HG02642 (cell line): ENCODE results near the gene MX1.

Experiments used
- ATAC-seq: cut with Tn5 transposase; IDR thresholded peaks from one replicate; pipeline ENCODE4 v1.9.1; 2021; ENCODE audit warnings: mild to moderate bottlenecking; ENCODE audit not compliant: unreplicated experiment, poor library complexity

MX1 gene

DNA sequence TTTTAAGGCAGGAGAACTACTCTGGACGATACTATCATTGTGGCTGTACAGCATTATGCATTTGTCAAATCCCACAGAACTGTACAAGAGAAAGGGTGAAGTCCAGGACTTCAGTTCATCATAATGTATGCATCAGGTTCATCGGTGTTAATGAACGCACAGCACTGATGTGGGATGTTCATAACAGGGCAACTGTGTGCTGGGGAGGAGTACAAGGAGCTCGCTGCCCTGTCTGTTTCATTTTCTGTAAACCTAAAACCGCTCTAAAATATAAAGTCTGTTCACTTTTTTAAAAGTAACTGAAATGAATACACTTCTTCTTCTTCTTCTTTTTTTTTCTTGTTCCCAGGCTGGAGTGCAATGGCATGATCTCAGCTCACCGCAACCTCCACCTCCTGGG is 56.9 kb downstream of the MX1 start:
- no peak for ATAC-seq

DNA sequence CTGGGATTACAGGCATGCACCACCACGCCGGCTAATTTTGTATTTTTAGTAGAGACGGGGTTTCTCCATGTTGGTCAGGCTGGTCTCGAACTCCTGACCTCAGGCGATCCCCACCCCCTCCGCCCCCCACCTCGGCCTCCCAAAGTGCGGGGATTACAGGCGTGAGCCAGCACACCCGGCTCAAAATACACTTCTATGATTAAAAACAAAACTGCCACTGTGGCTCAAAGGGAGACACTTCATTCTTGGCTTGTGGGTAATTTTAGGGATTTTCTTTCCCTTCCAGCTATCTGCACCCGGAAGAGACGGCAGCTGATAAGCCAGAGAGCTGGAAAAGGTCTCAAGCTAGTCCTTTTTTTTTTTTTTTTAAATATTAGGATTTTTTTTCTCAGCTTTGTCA is 57.4 kb downstream of the MX1 start:
- ATAC-seq: no peak

DNA sequence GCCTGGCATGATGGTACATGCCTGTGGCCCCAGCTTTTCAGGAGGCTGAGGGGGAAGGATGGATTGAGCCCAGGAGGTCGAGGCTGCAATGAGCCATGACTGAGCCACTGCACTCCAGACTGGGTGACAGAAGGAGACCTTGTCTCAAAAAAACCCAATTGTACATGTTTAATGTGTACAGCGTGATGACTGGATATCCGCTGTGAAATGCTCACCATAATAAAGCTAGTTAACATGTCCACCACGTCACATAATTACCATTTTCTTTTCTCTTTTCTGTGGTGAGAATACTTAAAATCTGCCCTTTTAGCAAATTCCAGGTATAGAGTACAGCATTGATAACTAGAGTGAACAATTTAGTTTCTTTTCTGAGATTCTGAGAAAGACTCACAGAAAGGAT is 57.9 kb downstream of the MX1 start:
- ATAC-seq: no peak

DNA sequence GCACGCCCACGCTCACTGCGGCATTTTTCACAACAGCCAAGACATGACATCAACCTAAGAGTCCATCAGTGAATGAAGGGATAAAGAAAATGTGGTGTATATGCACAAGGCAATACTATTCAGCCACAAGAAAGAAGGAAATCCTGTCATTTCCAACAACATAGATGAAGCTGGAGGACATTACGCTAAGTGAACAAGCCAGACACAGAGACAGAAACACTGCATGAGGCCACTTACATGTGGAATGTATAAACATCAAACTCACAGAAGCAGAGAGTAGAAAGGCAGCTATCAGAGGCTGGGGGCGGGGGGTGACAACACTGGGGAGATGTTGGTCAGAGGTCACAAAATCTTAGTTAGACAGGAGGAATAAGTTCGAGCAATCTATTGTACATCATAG is 61.0 kb downstream of the MX1 start:
- no peak for ATAC-seq

DNA sequence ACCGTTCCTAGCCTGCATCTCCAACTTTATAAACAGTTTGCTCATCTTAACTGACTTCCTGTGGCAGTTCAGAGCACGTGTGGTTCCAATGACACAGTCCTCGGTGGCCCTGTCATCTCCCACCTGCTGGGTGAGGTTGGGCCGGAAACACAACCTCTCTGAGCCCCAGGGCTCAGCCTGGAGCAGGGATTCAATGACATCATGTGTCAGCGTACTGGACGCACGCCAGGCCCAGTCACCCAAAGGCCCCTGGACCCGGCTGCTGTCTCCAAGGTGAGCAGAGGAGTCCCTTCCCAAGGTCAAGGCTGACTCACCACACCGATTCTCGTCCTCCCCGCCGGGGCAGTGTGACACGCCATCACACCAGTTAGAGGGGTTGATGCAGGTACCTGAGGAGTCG is 62.0 kb downstream of the MX1 start:
- no peak for ATAC-seq

DNA sequence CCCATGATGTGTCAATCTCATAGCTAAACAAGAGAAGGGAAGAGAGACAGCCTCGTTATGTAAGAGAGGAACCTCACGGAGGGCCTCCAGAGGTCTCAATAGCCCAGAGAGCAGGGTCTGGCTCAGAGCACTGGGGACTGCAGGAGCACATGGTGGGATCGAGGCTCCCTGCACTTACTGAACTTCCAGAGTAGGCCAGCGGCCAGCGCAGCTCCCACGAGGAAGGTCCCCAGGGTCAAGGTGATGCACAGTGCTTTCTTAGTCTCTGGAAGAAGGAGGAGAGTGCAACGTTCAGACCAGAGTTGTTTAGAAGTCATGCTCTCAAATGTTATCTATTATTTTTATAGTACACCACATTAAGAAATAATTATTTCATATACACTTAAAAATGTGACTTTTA is 63.3 kb downstream of the MX1 start:
- ATAC-seq: no peak

DNA sequence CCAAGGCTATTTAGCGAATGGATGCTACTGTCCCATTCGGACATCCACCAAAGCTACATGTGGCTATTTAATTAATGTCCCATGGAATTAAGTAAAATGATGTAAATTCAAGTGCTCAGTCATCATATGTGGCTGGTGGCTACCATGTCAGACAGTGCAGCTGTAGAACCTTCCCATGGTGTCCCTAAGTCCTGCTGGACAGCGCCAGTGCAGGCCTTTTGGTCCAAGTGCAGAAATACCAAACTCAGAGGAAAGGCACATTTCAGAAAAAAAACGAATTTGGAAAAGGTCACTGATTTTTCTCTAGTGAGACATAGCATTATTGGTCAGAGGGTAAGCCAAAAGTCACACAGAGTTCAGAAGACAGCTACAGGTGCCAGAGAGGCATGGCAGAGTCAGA is 64.3 kb downstream of the MX1 start:
- ATAC-seq: no peak

DNA sequence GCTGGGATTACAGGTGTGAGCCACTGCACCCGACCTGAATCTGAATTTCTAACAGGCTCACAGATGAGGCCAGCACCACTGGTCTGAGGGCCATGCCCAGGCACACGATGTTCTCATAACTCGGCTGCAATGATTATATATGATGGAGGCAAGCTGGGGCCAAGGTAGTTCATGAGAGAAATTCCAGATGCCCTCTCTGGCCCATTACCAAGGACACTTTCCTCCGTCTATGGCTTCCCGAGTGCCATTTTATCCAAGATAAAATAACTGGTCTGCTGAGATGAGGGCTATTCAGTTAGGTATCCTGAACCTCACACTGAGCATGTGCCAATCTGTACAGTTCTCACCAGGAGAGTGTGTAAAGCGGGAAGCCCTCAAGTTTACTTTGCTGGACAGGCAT is 65.4 kb downstream of the MX1 start:
- ATAC-seq: no peak

DNA sequence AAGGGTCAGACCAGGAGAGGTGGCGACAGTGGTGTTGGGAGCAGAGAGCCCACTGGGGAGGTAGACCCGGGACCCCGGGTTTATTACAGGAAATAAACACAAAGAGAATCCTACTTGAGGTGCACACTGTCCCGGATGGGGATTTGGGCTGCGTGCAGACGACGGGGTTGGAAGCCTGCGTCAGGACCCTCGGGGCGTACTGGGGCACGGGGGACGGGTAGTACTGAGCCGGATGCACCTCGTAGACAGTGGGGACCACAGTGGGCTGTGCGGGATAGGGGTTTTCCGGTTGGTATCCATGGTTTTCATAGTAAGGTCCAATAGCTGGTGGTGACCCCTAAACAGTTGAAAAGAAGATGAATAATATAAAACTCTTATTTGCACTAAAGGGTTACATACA is 68.2 kb downstream of the MX1 start:
- no peak for ATAC-seq

DNA sequence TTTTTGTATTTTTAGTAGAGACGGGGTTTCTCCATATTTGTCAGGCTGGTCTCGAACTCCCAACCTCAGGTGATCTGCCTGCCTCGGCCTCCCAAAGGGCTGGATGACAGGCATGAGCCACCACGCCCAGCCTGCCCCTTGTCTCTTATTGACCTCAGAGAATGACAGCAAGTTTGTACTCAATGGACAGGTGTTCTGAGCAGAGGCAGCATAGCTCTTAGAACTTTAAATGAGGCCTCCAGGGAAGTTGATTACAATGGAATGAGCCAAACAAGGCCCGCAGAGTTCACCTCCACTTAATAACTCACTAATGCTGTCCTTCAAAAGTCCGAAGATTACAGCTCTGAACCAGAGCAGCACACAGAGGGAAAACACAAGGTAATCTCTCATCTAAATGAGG is 71.0 kb downstream of the MX1 start:
- ATAC-seq: no peak

DNA sequence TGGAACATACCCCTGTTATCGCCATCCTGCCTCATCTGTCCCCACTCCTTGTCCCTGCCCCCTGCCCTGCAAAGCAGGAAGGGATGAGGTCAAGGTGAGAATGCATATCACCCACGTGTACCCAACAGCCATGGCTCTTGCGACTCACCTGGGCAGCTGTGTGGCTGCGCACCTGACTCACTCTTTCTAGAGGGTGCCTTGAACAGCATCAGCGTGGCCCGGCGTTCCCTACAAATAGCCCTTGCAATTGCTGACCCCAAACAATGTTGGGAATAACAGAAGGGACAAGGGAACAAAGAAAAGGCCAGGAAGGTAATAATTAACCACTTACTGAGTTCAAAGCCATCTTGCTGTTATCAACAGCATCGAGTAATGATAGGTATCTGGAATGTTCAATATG is 71.7 kb downstream of the MX1 start:
- no peak for ATAC-seq

DNA sequence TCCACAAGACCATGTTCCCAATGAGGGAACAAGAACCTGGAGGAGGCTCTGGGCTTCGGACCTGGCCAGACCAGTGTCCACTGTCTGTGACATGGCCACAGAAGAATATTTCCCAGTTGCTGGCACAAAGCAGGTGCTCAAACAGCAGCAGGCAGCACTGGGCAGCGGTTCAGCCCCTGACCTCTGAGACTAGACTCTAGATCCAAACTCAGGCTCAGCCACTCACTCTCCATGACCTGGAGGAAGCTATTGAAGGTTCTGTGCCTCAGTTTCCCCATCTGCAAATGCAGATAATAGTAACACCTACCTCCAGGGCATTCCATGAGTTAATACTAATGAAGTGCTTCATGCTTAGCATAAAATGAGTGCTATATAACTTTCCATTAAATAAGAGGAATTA is 73.9 kb downstream of the MX1 start:
- ATAC-seq: no peak

DNA sequence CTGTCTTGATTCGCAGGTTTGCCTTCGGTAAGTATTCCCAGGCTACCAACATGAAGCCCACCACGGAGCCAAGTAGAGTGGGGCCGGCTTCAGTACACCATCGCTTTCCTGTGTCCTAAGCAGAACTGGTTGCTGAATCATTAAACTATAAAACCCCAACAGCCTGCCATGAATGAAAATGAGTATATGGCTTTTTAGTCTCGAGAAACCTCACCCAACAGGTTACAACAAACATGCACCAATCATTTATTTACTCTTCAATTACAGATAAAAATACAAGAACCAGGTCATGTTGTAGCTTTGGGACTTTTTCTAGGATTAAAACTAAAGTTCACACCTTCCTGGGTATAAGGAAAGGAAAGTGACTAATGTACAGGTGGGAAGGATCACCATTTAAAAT is 74.3 kb downstream of the MX1 start:
- no peak for ATAC-seq

DNA sequence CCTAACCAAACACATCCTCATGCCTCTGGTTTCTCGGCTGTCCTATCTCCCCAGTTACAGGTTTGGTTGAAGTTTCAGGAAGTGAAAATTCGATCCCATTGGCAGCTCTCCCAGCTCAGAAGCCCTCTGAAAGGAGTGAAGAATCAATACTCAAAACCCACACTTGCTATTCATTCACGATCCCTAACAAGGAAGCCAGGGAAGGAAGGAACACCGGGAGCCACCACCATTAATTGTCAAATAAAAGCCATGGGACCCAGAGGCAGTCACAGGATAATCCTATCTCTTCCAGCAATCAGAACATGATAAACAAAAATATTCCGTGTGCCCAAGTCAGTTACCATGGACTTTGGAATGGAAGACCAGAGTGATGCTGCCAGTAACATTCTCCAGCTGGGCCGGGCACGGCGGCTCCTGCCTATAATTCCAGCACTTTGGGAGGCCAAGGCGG is 74.9 kb downstream of the MX1 start:
- no peak for ATAC-seq

DNA sequence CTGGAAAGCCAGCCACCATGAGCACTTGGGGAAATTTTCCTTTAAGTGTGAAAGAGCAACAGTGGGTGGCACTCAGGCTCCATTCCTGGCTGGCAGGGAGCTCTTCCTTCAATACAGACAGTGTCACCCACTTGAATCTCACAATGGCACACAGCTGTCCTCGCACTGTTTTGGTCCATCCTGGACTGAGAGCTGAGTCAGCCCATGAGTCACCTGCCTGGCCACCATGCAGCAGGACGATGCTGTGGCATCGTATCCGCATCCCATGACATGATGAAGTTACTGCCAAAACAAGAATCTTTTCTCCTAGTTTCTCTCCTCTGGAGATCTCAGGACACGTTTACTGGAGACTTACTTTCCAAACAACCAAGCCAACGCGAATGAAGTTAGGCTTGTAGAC is 75.9 kb downstream of the MX1 start:
- no peak for ATAC-seq

DNA sequence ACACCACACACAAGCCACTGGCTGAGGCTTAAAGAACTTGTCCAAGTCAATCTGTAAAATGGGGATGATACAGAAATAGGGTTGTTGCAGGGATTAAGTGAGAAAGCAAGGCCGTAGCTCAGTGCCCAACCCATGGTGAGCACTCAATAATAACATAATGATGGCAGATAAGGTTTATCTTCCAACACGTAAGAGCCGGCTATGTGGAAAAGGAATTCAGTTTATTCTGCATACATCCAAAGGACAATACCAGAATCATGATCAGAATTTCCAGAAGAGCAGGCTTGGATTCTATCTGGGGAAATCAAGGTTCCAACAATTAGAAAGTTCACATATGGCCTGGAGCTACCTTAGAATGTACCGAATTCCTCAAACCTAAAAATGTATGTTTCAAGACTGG is 77.3 kb downstream of the MX1 start:
- ATAC-seq: no peak

DNA sequence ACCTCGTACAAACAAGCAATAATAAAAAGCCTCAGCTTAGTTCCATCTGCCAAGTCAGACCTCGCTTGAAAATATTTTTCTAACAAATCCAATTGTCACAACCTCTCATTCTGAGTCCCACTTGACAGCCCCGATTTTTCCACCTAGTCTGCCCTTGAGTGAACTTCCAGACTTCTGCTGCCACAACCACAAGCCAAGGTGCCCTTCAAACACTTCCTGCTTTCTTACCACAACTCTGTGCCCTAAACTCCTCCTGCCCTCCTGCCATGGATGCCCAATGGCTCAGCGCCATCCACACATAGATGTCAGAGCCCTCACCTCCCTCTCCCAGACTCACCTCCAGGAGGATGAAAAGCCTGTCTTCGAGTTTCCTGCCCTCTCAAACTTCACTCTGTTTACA is 78.0 kb downstream of the MX1 start:
- no peak for ATAC-seq

DNA sequence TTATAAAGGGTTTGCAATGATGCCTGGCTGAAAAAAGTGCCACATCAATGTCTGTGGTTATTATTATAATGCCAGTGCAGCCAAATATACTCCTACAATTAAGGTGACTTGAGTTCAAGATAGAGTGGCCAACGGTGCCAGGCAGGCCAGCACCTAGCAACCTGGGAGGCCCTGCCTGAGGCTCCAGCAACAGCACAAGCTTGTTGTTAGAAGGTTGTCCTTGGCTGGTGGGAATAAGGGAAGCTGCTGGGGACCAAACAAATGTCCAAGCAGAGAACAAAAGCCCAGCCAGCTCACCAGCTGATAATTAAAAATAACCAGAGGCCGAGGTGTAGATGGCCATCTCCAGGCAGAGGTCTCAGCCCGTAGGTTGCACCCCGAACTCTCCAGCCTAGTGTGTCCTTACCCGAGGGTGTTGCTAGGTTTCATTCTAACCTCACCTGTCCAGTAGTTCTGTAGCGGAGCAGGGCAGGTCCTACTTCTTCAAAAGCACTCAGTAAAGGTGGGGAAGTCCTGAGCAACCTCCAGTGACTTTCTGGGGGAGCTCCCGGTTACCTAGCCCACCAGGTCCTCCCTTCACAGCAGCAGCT is 80.1 kb downstream of the MX1 start:
- no peak for ATAC-seq

DNA sequence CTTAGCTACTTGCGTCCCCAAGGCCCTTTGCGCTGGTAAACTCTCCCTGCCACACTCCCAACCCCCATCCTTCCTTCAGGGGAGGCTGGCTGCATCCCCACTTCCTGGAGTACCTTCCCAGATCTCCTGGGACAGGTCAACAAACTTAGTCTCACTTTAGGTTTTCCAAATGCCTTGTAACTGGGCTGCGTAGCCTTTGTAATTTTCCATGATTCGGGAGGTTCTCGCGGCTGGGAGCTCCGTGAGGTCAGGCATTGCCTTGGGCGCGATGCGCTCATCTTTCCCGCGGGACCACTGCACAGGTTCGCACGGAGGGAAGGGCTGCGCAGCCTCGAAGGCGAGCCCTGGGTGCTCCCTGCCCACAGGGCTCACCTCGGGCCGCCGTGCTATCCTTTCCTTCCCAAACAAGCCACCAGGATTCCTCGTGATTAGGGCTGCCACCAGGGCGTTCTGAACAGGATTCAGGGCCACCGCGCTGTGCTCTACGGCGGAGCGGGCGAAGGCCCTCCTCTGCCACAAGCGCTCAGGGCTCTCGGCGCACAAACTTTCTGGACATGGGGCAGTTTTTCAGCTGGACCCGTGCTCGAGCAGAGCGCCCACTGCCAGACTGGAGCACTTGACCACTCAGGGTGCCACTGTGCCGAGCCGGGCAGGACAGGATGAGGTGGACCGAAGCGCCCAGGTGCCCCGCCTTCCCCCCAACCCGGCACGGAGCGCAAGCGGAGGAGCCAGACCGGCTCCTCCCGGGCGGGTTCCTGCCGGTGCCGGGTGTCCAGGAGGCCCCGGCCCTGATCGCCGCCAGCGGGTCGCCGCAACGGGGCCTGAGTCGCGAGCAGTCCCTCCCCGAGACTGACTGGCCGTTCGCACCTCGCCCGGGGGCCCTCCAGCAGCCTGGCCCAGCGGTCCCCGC is 80.8 kb downstream of the MX1 start:
- no peak for ATAC-seq

DNA sequence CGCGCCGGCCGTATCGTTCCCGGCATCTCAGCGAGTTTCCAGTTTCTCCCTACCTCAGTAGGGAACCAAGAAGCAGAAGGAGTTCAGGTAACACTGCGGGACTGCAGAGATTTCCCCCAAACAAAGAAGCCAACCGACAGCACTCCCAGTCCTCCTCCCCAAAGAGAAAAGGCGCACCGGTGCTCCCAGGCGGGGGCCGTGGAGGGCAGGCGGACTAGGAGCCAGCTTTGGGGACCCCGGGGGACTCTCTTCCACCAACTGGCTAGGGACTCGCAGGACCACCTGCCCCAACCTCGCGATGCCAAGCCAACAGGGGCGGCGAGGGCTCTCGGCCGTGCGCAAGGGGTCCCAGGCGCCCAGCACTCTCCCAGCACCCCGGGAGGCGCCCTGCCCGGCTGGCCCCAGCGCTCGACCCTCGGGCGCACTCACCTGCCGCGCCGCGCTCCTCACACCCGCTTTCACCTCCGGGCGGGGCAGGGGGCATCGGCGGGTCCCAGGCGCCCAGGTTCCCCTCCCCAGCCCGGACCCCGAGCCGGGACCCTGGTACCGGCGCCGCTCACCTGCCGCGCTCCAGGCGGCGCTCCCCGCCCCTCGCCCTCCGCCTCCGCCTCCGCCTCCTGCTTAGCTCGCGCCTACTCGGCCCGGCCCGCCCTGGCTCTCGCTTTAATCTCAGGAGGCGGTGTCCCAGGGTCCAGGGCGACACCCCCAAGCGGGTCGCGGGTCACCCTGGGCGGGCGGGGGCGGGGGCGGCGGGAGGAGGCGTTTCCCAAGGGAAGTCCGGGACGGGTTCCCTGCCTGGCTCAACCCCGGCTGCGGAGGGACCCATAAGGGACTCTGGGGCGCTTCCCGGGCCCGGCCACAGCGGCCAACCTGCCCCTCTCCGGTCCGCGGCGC is 81.7 kb downstream of the MX1 start, which contains the start of gene TMPRSS2:
TSS of gene TMPRSS2 (minus strand) at position 638 of the 894 bp plus-strand sequence. CDS start 10,025 bp downstream, outside the sequence.
- ATAC-seq: no peak
